Measurements from ENCODE around the gene BRPF3.

- TF ChIP-seq CTCF (conservative IDR thresholded peaks at IDR 0.05 in 1 of 2, IDR thresholded peaks at IDR 0.05 in 1 of 2; ENCODE audit: low read depth in 1 of 2, low read length in 2 of 2) (no peak), EZH2 (IDR thresholded peaks at IDR 0.05; ENCODE audit: low read length, missing control alignments) (no peak)
Observed at GRCh38 chr6:36217188-36217587, 20.6 kb downstream of the BRPF3 start.

Measured in fibroblast of lung (primary cell).